HepG2 (cell line): ENCODE data around the gene FAM209A.

ENCODE experiments used
- ARID3A ChIP-seq: IDR thresholded peaks from 2 replicates; pipeline ENCODE4 v1.6.1; 2012; ENCODE audit warnings: low read depth, low read length, improper control_type of control experiment
- HMG20A ChIP-seq: IDR thresholded peaks from 2 replicates; pipeline ENCODE4 v1.6.1; 2016; ENCODE audit warnings: borderline replicate concordance
- MAFK ChIP-seq, 2 experiments: IDR thresholded peaks in 1 of 2; conservative IDR thresholded peaks in 1 of 2; 2 replicates each; pipeline ENCODE4 v1.6.1; 2011; ENCODE audit warnings: improper control_type of control experiment in 2 of 2, low read length in 2 of 2
- TAF1 ChIP-seq: sonication (generic); formaldehyde crosslinking; IDR thresholded peaks from 2 replicates; pipeline ENCODE4 v1.4.0; 2020; ENCODE audit warnings: missing genetic modification reagents
- ZNF543 ChIP-seq: sonication (generic); formaldehyde crosslinking; IDR thresholded peaks from 2 replicates; pipeline ENCODE4 v1.4.0; 2020; ENCODE audit warnings: mild to moderate bottlenecking, missing genetic modification reagents

- TF ChIP-seq HMG20A (CRISPR knock-in tag) (no peak), TAF1 (CRISPR knock-in tag) (no peak), ZNF543 (CRISPR knock-in tag) (no peak), ARID3A (no peak), MAFK (conservative IDR thresholded peaks at IDR 0.05 in 1 of 2, IDR thresholded peaks at IDR 0.05 in 1 of 2; ENCODE audit: low read length in 2 of 2) (no peak)
Measured at GRCh38 chr20:56518721-56519398, 5.7 kb upstream of the FAM209A start.
